Measurements from ENCODE around the gene ZNF621. TPM values are rescaled to one million over a fixed set of nuclear protein-coding genes. Genes with fewer than 3 reads are reported as not detected.

ZNF621 gene
- total RNA-seq, 1 donor from 2014 or later: 31.5 TPM

- intact Hi-C loops (cut with DNase I): loop anchor here (5.0 kb wide), 1 partner anchor 1297 kb away; no protein-coding TSS in a partner anchor
- DNase-seq (ENCODE audit: low spot score) (no peak), ATAC-seq (no peak)
These were observed 60.7 kb downstream of the ZNF621 start for GRCh38 chr3:40585381-40586016.

GRCh38 chr3:40586901-40587300, 62.1 kb downstream of the ZNF621 start:
- intact Hi-C loops (cut with DNase I): loop anchor here (5.0 kb wide), 1 partner anchor 1295 kb away; no protein-coding TSS in a partner anchor
- DNase-seq (ENCODE audit: low spot score) (no peak), ATAC-seq (no peak)

- intact Hi-C loops (cut with DNase I): loop anchor here (5.0 kb wide), 1 partner anchor 1294 kb away; no protein-coding TSS in a partner anchor
- ATAC-seq (no peak), DNase-seq (ENCODE audit: low spot score) (no peak)
These were observed 63.6 kb downstream of the ZNF621 start for GRCh38 chr3:40588406-40588805.

Other genes starting within 250 kb of the ZNF621 start
- gene EIF1B, start 215.3 kb upstream of the ZNF621 start, total RNA-seq: 63.7 TPM
- 1.6 TPM for gene ENTPD3, start 137.8 kb upstream of the ZNF621 start, total RNA-seq
- 1,368 TPM for gene RPL14, start 67.6 kb upstream of the ZNF621 start, total RNA-seq
- gene ZNF619, start 47.8 kb upstream of the ZNF621 start, total RNA-seq: 7.3 TPM
- 6.1 TPM for gene ZNF620, start 18.9 kb upstream of the ZNF621 start, total RNA-seq

All from sciatic nerve (tissue), 2 donors.